Hippocampal formation (tissue), 2 donors: ENCODE data around the gene ZNF860.
"Not testable (repeated sequence)": the region's sequence is repeated elsewhere in the genome, so short reads cannot be mapped to it uniquely, and the experiment has no call there.

ENCODE experiments used
- DNase-seq, 2 donors: peaks; one replicate each; lab custom pipeline; 2025; lab: John Stamatoyannopoulos, UW

The ZNF860 gene

GRCh38 chr3:31960793-31961431 is 20.6 kb upstream of the ZNF860 start:
- DNase-seq = no peak

GRCh38 chr3:31962801-31963205 is 18.7 kb upstream of the ZNF860 start:
- no peak for DNase-seq

GRCh38 chr3:31966978-31967591 is 14.5 kb upstream of the ZNF860 start:
- DNase-seq = no peak

GRCh38 chr3:31967592-31967991 is 14.0 kb upstream of the ZNF860 start:
- DNase-seq = no peak

GRCh38 chr3:31968369-31968926 is 13.1 kb upstream of the ZNF860 start:
- no peak for DNase-seq

- no peak for DNase-seq
Observed at GRCh38 chr3:31968927-31969418, 12.6 kb upstream of the ZNF860 start.

GRCh38 chr3:31971607-31972006 is 9.9 kb upstream of the ZNF860 start:
- no peak for DNase-seq

- DNase-seq = no peak
Observed at GRCh38 chr3:31973081-31973480, 8.5 kb upstream of the ZNF860 start.

- no peak for DNase-seq
Observed at GRCh38 chr3:31973837-31974236, 7.7 kb upstream of the ZNF860 start.

- DNase-seq = no peak
Observed at GRCh38 chr3:31974471-31974870, 7.1 kb upstream of the ZNF860 start.

- no peak for DNase-seq
Observed at GRCh38 chr3:31974964-31975363, 6.6 kb upstream of the ZNF860 start.

- no peak for DNase-seq
Observed at GRCh38 chr3:31976302-31976701, 5.2 kb upstream of the ZNF860 start.

- no peak for DNase-seq
Observed at GRCh38 chr3:31977736-31978135, 3.8 kb upstream of the ZNF860 start.

GRCh38 chr3:31978553-31978952 is 3.0 kb upstream of the ZNF860 start:
- no peak for DNase-seq

- no peak for DNase-seq
Observed at GRCh38 chr3:31979001-31979697, 2.4 kb upstream of the ZNF860 start.

GRCh38 chr3:31980530-31981205 is 882 bp upstream of the ZNF860 start:
- DNase-seq = no peak

GRCh38 chr3:31984321-31984720 is 2.8 kb downstream of the ZNF860 start:
- DNase-seq = no peak

GRCh38 chr3:31985831-31986230 is 4.3 kb downstream of the ZNF860 start:
- DNase-seq = no peak

- DNase-seq = no peak
Observed at GRCh38 chr3:31988271-31988670, 6.7 kb downstream of the ZNF860 start.

- DNase-seq = not testable (repeated sequence)
Observed at GRCh38 chr3:31992995-31993394, 11.4 kb downstream of the ZNF860 start.

GRCh38 chr3:31993843-31994242 is 12.3 kb downstream of the ZNF860 start:
- no peak for DNase-seq

- DNase-seq = not testable (repeated sequence)
Observed at GRCh38 chr3:31995026-31995425, 13.5 kb downstream of the ZNF860 start.
